Activated CD8-positive, alpha-beta memory T cell treated with anti-CD3 and anti-CD28 coated beads, Interleukin-2, amount 50 U/mL, for 1 hour (primary cell): ENCODE results near the gene MGAT4D.
"Not testable (repeated sequence)": the region's sequence is repeated elsewhere in the genome, so short reads cannot be mapped to it uniquely, and the experiment has no call there.

ENCODE experiments used
- DNase-seq: peaks from one replicate; pipeline ENCODE4 v3.0.0-alpha.2; 2020; ENCODE audit errors: extremely low read depth

MGAT4D gene

GRCh38 chr4:140497747-140498636, at the start of gene MGAT4D:
Gene MGAT4D, minus strand, starts transcription at chr4:140498293. Its CDS starts 71 bp downstream, at chr4:140498222.
- no peak for DNase-seq

GRCh38 chr4:140533951-140534480, 35.9 kb upstream of the MGAT4D start:
- no peak for DNase-seq

- DNase-seq, result no peak
Measured at GRCh38 chr4:140529434-140529833, 31.3 kb upstream of the MGAT4D start.

- DNase-seq, result peak; percentile 93
Measured at GRCh38 chr4:140523857-140524742, 26.0 kb upstream of the MGAT4D start, which contains the start of gene ELMOD2. Gene ELMOD2, plus strand, starts transcription at chr4:140524168. Its CDS starts 1,261 bp downstream, at chr4:140525429.

GRCh38 chr4:140523370-140523856, 25.3 kb upstream of the MGAT4D start:
- no peak for DNase-seq

- DNase-seq, result no peak
Measured at GRCh38 chr4:140515423-140515822, 17.3 kb upstream of the MGAT4D start.

- not testable (repeated sequence) for DNase-seq
Measured at GRCh38 chr4:140513765-140514164, 15.7 kb upstream of the MGAT4D start.

- no peak for DNase-seq
Measured at GRCh38 chr4:140504261-140504660, 6.2 kb upstream of the MGAT4D start.

GRCh38 chr4:140499391-140499790, 1.3 kb upstream of the MGAT4D start:
- no peak for DNase-seq

- DNase-seq, result no peak
Measured at GRCh38 chr4:140497405-140497746, 717 bp downstream of the MGAT4D start.

- no peak for DNase-seq
Measured at GRCh38 chr4:140485939-140486338, 12.2 kb downstream of the MGAT4D start.

- no peak for DNase-seq
Measured at GRCh38 chr4:140483445-140483844, 14.6 kb downstream of the MGAT4D start.

GRCh38 chr4:140472156-140472555, 25.9 kb downstream of the MGAT4D start:
- no peak for DNase-seq

GRCh38 chr4:140469791-140470733, 28.0 kb downstream of the MGAT4D start:
- DNase-seq, result no peak

GRCh38 chr4:140466146-140466545, 31.9 kb downstream of the MGAT4D start:
- DNase-seq, result no peak

GRCh38 chr4:140463614-140464013, 34.5 kb downstream of the MGAT4D start:
- DNase-seq, result no peak

- no peak for DNase-seq
Measured at GRCh38 chr4:140463182-140463581, 34.9 kb downstream of the MGAT4D start.

GRCh38 chr4:140450352-140450751, 47.7 kb downstream of the MGAT4D start:
- no peak for DNase-seq

GRCh38 chr4:140448830-140449229, 49.3 kb downstream of the MGAT4D start:
- no peak for DNase-seq

GRCh38 chr4:140448162-140448561, 49.9 kb downstream of the MGAT4D start:
- DNase-seq, result no peak

GRCh38 chr4:140444347-140444746, 53.7 kb downstream of the MGAT4D start:
- not testable (repeated sequence) for DNase-seq
